Dedifferentiated amniotic fluid mesenchymal stem cell (primary cell): ENCODE measurements around the gene MB21D2.
"Not testable (repeated sequence)": the region's sequence is repeated elsewhere in the genome, so short reads cannot be mapped to it uniquely, and the experiment has no call there.

ENCODE experiments used
- DNase-seq: peaks from one replicate; pipeline ENCODE4 v3.0.0-alpha.2; 2016; ENCODE audit errors: extremely low spot score

The MB21D2 gene

GRCh38 chr3:192860454-192860853 is 57.2 kb downstream of the MB21D2 start:
- no peak for DNase-seq

DNA sequence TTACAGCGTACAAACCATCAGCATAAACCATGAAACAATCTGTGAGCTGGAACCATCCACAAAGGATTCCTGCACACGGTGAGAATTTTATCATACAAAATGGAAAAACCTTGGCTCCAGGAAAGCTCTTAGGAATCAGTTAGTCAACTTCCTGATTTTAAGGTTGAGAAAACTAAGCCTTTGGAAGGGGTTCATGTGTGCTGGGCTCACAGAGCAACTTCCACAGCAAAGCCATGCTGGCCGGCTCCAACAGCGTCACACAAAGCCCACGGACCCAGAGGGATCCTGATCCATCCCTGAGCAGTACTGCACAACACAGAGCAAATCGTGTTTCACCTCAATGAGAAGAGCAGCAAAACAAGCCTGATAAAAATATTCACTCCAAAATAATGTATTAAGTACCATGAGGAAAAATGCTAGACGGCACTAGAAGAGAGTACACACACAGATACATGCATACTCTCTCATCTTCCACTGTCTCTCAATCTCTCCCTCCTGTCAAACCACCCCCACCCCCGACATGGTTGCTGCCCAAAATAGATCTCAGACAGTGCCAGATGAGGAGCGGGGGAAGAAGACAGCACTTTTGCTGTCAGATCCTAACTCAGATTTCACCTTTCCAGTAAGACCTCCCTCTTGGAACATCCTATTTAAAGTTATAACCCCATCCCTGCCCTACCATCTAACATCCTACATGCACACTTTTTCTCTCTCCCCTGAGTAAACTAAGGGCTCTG is 58.6 kb downstream of the MB21D2 start:
- DNase-seq: no peak

GRCh38 chr3:192857260-192857661 is 60.4 kb downstream of the MB21D2 start:
- no peak for DNase-seq

GRCh38 chr3:192855434-192855833 is 62.2 kb downstream of the MB21D2 start:
- no peak for DNase-seq

DNA sequence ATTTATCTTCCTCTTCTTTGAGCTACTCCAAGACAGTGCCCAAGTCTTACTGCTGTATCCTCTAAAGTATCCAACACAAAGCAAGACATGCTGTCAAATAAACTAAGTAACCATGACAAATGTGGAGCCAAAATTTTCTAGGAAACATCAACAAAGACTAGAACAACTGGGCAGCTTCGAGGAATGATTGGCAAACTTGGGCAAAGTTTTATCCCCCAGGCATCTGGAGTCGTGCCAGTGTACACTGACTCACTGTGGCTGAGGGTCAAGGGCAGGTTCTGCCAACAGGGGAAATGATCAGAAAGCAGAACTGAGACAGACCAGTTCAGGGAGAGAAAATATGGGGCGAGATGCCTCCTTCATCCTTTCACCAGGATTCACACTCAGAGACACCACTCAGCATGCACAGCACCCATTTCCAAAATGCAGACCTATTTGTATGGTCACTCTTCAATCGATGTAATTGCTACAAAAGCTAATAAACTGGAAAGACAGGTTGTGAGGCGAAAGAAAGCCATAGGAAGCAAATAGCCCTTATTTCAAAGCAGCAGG is 65.8 kb downstream of the MB21D2 start:
- peak; percentile 65 for DNase-seq

DNA sequence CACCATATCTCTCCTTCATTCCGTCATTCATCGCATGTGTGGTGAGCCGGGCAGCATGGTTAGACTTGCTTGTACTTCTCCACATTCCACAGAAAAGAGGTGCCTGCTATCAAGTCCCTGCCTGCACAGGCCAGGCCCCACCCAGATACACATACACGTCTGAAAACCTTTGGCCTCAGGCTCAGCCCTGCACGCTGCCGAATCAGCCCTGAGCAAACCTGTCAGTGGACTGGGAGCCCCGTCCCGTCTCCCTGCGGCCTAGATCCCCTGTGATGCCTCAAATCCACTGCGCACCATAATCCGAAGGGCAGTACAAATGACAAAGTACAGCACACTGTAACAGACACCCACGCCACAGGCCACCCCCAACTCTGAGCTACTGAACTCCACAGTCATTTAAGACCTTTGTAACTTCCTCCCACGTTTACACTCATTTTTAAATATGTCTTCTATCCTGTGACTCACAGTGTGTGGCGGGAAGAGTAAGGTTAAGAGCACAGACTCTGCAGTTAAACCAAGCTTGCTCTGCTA is 67.1 kb downstream of the MB21D2 start:
- no peak for DNase-seq

GRCh38 chr3:192849821-192850220 is 67.8 kb downstream of the MB21D2 start:
- DNase-seq: not testable (repeated sequence)

GRCh38 chr3:192848371-192849233 is 69.1 kb downstream of the MB21D2 start:
- DNase-seq: no peak

DNA sequence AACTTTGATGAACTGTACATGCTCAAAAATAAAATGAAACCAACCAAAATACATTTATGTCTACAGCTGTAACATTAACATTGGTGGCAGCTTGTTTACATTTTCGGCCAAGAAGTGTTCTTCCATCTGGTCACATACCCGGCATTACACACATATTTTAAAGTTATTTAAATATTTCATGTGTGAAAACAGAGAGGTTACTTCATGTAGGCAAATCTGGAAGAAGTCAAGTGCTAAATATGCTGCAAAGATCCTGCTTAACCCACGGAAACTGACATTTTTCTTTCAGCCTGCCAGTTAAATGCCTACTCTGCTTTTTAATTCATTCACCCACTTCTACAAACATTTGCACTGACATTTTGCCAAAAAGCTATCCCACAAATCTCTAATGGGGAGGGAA is 69.7 kb downstream of the MB21D2 start:
- DNase-seq: peak; percentile 74

DNA sequence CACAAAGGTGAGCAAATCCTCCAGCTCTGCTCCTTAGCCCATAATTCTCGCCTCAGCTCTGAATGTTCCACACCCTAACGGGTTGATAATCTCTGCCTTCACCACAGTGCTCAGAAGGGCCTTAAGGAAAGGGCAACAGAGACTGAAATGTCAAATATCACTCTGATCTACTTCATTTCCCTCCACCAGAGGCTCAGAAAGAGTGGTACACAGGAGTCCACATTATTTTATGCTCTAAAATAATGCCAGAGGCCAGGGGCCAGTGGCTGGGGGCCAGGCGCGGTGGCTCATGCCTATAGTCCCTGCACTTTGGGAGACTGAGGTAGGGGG is 72.2 kb downstream of the MB21D2 start:
- no peak for DNase-seq

- no peak for DNase-seq
These were observed 72.7 kb downstream of the MB21D2 start for GRCh38 chr3:192844836-192845525.

DNA sequence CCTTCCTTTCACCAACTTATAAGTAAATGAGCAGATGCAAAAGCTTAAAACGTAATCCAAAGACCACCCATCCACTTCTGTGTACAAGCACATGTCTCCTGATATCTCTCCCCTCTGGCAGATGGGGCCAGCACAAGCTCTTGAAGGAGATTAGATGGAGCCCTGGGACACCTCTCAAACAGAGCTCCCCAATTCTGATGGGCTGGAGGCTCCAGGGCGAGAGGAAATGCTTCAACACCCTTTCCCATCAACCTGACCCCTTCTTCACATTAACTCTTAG is 73.2 kb downstream of the MB21D2 start:
- DNase-seq: no peak

- DNase-seq: no peak
These were observed 73.8 kb downstream of the MB21D2 start for GRCh38 chr3:192843723-192844485.

DNA sequence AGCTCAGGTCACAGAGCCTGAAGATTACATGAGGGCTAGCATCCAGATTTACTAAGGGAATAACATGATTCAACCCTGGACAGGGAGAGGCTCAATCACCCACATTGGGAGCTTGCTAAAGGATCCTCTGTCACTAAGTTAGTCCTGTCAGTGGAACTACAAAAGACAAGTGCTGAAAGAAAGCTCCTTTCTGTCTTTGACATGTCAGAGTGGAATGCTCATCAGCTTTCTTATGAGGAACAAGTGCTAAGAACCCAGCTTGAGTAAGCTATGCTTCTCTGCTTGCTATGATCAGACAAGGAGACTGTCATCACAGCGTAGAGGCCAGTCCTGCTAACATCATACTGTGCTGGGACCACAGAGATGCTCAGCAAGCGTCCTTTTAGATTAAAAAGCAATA is 74.5 kb downstream of the MB21D2 start:
- DNase-seq: no peak

- DNase-seq: no peak
These were observed 74.9 kb downstream of the MB21D2 start for GRCh38 chr3:192842711-192843110.

DNA sequence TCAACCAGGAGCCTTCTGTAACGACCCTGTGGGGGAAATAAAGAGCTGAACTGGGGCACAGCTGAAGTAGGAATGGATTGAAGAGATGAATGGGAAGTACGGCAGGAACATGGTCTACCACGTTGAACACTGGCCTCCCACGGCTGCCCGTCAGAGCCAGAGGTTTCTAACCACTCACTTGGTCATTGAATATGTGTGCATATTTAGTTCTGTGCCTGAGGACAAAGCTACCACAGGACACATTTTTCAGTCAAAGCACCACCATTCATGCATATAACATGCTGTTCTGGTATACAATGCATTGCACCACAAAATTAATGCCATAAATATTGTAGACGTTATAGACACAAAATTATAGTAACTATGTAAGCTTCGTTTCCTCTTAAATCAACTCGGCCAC is 75.5 kb downstream of the MB21D2 start:
- DNase-seq: no peak

- no peak for DNase-seq
These were observed 76.2 kb downstream of the MB21D2 start for GRCh38 chr3:192841428-192841827.

GRCh38 chr3:192840143-192840836 is 77.4 kb downstream of the MB21D2 start:
- DNase-seq: no peak

- DNase-seq: no peak
These were observed 81.5 kb downstream of the MB21D2 start for GRCh38 chr3:192835818-192836815.

DNA sequence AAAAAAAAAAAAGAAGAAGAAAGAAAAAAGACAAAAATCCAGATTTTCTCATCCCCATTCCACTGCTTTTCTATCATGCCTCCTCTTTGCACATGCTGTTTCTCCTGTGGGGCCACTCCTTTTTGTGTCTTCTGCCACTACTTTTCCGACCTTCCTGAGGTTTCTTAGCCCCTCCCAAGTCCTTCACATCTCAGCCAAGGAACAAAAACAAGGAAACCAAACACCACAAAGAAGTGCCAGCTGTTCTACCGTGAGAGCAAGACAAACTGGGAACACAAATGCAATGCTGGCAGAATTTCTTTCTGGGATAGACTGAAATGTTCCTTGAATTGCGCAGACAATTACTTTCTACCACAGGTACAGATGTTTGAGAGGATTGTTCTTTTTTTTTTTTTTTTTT is 83.2 kb downstream of the MB21D2 start:
- DNase-seq: no peak
